ENCODE results near the gene ZNF329. TPM values are rescaled to one million over a fixed set of nuclear protein-coding genes. Genes with fewer than 3 reads are reported as not detected.

The ZNF329 gene
- total and polyA plus RNA-seq, 2 experiments from 2014 or later = 2.7 to 16.9 TPM

- Histone ChIP-seq H3K9me2 (ENCODE audit: insufficient read depth) (no peaks in the 10 kb centered on the region), H3K27ac (ENCODE audit: low read depth) (no peak overlapping the region), H4K20me1 (replicated peaks; ENCODE audit: insufficient read depth) (no peaks in the 10 kb centered on the region), H3K36me3 (ENCODE audit: insufficient read depth) (no peaks in the 10 kb centered on the region), H2AFZ (no peak overlapping the region), H3K4me2 (no peak overlapping the region), H3K4me1 (ENCODE audit: insufficient read depth) (peaks cover 7% of the 10 kb centered on the region; the same call in 1 of the 2 replicates), H3K79me2 (replicated peaks; ENCODE audit: insufficient read depth) (peaks cover 16% of the 10 kb centered on the region), H3K27me3 (ENCODE audit: insufficient read depth) (no peaks in the 10 kb centered on the region), H3K4me3 (no peak overlapping the region), H3F3A (replicated peaks; ENCODE audit: low read depth) (no peaks in the 10 kb centered on the region)
- DNase-seq (ENCODE audit: low spot score) (no peak), ATAC-seq (no peak)
- peaks cover 17% of the 10 kb centered on the region; the same call in 2 of the 3 replicates for H3K9me3 Mint-ChIP-seq
- peaks cover 12% of the 10 kb centered on the region for H3K27me3 Mint-ChIP-seq (ENCODE audit: insufficient read depth, low read depth, poor library complexity)
- H3K4me1 Mint-ChIP-seq = peaks cover 11% of the 10 kb centered on the region
- no peak overlapping the region for H3K27ac Mint-ChIP-seq
- no peak for TF ChIP-seq CTCF (conservative IDR thresholded peaks at IDR 0.05; ENCODE audit: low read depth in 2 of 2)
- TF ChIP-seq NANOG (IDR thresholded peaks at IDR 0.05; ENCODE audit: borderline replicate concordance) = no peak
- no peak for TF ChIP-seq JUNB (IDR thresholded peaks at IDR 0.05; ENCODE audit: unreplicated experiment)
- no peak for TF ChIP-seq ZNF462 (CRISPR knock-in tag; IDR thresholded peaks at IDR 0.05)
- TF ChIP-seq ETS1 (IDR thresholded peaks at IDR 0.05) = no peak
- no peak for TF ChIP-seq REST (IDR thresholded peaks at IDR 0.05; ENCODE audit: unreplicated experiment)
- TF ChIP-seq ZNF114 (CRISPR knock-in tag; IDR thresholded peaks at IDR 0.05) = no peak
- no peak for TF ChIP-seq ZNF331 (CRISPR knock-in tag; IDR thresholded peaks at IDR 0.05; ENCODE audit: low read depth)
- no peak for TF ChIP-seq EZH2phosphoT487 (IDR thresholded peaks at IDR 0.05; ENCODE audit: unreplicated experiment)
- TF ChIP-seq STAT1 (IDR thresholded peaks at IDR 0.05; ENCODE audit: unreplicated experiment) = no peak
- no peak for TF ChIP-seq CREB1 (CRISPR knock-in tag; IDR thresholded peaks at IDR 0.05; ENCODE audit: low read depth)
- TF ChIP-seq POLR2AphosphoS5 (IDR thresholded peaks at IDR 0.05; ENCODE audit: low read depth) = no peak
- no peak overlapping the region for H3K4me3 Mint-ChIP-seq
- peaks cover 41% of the 10 kb centered on the region for H3K36me3 Mint-ChIP-seq (ENCODE audit: low read depth)
Measured at GRCh38 chr19:58093071-58093470, 57.5 kb downstream of the ZNF329 start.
